HG03575 (cell line): ENCODE results near the gene SHLD1.
A peak's percentile ranks its signal among the peaks of the same experiment; 100 is the strongest.
"Not testable (repeated sequence)": the region's sequence is repeated elsewhere in the genome, so short reads cannot be mapped to it uniquely, and the experiment has no call there.

ENCODE experiments used
- ATAC-seq: cut with Tn5 transposase; IDR thresholded peaks from one replicate; pipeline ENCODE4 v1.9.1; 2021; ENCODE audit not compliant: unreplicated experiment, insufficient number of reproducible peaks, low FRiP score; ENCODE audit errors: extremely low read depth

SHLD1 gene

DNA sequence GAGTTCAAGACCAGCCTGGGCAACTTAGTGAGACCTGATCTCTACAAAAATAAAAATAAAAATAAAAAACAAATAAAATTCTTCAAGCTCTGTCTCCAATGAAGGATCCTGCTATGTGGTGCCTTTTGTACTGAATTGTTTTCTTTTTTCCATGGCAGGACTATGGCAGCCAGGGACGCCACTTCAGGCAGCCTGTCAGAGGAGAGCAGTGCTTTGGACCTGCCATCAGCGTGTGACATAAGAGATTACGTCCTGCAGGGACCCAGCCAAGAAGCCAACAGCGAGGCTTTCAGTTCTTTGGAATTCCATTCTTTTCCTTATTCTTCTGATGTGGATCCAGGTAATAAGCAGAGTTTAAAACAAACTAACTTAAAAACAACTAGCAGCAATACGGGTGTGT lies 22.5 kb downstream of the SHLD1 start:
- no peak for ATAC-seq

DNA sequence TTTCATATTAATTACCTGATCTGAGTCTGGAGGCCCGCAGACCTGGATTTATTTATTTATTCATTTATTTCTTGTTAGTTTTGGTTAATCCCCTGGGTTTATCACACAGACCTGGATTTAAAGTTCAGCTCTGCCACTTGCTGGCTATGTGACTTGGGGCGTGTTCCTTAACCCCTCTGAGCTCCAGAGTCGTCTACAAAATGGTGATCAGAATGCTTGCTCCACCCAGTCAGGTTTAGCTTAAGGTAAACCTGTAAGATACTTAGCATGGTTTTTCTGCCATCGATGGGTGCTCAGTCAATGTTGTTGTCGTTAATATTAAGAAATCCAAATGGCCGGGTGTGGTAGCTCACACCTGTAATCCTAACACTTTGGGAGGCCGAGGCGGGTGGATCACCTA lies 23.4 kb downstream of the SHLD1 start:
- ATAC-seq = no peak

DNA sequence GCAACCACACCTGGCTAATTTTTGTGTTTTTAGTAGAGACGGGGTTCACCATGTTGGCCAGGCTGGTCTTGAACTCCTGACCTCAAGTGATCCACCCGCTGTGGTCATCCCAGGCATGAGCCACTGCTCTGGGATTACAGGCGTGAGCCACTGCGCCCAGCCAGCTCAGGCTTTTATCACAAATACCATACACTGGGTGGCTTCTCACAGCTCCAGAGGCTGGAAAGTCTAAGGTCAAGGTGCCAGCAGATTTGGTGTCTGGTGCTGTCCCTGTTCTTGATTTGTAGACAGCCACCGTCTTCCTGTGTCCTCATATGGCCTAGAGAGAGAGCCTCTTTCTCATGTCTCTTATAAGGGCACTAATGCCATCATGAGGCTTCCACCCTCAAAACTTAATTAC lies 25.9 kb downstream of the SHLD1 start:
- ATAC-seq = no peak

DNA sequence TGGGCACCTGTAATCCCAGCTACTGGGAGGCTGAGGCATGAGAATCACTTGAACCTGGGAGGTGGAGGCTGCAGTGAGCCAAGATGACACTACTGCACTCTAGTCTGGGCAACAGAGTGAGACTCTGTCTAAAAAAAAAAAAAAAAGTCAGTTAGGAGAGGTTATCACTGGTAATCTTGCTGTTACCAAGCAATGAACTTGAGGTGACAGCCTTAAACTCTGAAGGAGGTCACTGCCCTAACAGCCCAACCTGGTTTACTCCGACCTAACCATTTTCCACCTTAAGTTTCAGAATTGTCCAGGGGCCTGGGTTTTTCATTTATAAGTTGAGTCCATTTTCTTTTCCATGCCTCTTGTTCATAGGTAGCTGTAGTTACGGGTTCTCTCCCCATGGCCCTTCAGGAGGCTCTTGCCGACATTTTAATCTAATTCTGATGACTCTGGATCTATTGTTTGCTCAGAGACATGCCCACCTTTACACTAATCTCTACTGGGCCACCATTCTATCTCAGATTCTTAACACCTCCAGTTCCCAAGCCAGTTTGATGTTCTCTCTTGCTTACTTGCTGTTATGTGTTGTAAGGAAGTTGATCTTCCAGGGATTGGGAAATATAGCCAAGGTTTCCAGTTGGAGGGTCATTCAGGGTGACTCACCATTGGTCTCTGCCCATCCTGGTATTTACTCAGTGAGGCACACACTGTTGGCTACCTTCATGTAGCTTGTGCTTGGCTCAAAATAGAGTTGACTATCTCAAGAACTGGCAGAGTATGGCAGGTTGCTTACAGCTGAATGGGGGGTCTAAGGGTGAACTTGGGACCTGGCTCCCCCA lies 29.1 kb downstream of the SHLD1 start:
- ATAC-seq = no peak

GRCh38 chr20:5780846-5781217 lies 30.6 kb downstream of the SHLD1 start:
- ATAC-seq = no peak

GRCh38 chr20:5781367-5781766 lies 31.2 kb downstream of the SHLD1 start:
- ATAC-seq = not testable (repeated sequence)

- ATAC-seq = no peak
Measured at GRCh38 chr20:5781798-5782750, 31.9 kb downstream of the SHLD1 start.

DNA sequence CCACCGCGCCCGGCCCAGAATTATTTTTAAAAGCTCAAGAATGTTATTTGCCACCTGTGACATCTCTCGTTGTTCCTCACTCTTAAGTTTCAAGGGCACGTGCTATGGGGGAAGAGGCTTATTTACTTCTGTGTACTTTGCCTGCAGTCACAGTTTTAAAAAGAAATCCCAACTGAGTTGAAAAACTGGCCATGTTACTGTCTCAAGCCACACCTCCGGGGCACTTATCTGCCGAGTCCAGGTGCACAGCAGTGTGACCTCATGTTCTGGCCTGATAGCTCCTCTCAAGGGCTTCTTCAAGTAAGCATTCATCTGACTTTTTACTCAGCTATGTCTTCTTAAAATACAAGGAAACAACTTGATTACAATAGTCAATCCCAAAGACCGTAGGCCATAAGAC lies 34.5 kb downstream of the SHLD1 start:
- ATAC-seq = no peak

GRCh38 chr20:5785146-5785545 lies 34.9 kb downstream of the SHLD1 start:
- ATAC-seq = no peak

DNA sequence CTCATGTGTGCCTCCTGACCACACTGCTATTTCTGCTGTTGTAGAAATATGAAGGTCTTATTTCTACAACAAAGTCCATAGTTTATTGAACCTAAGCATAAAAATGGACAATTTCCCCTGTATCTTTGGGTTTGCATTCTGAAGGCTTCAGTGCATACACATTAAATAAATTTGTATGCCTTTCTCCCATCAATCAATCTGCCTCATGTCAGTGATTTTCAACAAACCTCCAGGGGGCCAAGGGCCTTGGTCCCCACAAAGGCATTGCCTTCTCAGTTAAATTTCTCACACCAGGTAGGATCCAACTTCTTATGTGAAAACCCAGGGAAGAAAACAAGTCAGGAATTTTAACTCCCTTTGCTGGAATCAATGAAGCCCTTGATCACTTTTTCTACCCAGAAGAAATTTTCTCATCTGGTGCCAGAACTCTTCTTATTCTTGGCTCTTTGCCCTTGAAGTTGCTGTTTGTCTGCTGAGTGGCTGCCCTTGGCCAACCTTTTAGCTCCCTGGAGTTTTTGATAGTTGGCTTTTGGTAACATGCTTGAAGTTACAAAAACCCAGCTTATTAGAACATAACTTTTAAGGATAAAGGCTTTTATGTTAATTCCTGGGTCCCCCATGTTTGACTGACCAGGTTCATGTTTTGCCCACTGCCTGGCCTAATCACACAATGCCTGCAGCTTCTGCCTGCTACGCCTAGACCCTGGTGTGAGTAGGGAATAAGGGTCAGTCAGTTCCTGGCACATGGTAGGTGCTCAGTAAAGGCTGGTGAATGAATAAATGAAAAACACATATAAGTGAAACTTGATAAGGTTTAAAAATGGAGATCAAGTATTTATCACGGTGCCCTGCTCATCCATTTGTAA lies 37.0 kb downstream of the SHLD1 start:
- ATAC-seq = no peak

DNA sequence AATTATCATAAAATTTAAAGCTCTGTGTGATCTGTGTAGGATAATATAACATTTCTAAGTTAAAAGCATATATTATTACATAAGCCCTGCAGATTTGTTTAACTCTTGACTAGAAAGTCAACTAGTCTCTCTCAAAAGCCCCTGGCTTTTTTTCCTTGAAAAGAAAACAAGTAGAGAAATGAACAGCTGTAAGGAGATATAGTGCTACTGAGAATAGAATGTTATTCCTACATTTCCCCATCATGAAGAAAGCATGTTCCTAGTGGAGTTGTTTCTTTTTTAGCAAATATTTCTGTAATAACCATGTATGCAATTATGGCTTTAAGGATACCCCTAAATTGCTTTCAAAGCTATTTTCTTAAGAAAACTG lies 37.6 kb downstream of the SHLD1 start:
- no peak for ATAC-seq

- peak; percentile 83 for ATAC-seq
Measured at GRCh38 chr20:5788385-5788895, 38.2 kb downstream of the SHLD1 start.

DNA sequence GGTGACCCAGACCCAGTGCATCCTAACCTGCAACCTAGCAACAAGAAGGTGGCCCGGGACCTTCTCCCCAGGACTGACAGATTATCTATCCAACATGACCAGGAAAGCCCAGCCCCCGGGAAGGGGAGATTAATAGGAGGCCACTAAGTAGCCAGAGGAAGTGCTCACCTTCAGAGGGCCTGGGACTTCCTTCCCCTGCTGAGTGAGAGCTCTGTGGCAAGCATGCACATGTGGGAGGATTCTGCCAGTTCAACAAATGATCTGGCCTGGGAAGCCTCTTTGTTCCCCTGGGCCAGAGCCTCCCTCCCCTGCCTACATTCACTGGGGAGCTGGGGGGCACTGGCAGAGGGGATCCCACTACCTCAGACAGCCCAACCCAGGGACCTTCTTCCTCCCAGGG lies 39.6 kb downstream of the SHLD1 start:
- ATAC-seq = no peak

DNA sequence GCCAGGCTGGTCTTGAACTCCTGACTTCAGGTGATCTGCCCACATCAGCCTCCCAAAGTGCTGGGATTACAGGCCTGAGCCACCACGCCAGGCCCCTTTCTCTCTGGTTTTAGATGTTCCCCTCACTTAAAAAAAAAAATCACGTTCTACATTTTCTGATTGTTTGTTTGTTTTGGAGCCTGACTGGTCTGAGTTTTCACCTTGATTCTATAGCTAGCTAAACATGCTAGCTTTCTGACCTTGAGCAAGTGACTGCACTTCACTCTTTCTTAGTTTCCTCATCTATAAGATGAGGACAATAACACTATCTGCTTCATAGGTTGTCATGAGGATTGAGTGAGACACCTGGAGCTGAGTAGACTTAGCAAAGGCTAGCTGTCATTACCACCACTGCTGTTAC lies 43.7 kb downstream of the SHLD1 start:
- ATAC-seq = no peak

DNA sequence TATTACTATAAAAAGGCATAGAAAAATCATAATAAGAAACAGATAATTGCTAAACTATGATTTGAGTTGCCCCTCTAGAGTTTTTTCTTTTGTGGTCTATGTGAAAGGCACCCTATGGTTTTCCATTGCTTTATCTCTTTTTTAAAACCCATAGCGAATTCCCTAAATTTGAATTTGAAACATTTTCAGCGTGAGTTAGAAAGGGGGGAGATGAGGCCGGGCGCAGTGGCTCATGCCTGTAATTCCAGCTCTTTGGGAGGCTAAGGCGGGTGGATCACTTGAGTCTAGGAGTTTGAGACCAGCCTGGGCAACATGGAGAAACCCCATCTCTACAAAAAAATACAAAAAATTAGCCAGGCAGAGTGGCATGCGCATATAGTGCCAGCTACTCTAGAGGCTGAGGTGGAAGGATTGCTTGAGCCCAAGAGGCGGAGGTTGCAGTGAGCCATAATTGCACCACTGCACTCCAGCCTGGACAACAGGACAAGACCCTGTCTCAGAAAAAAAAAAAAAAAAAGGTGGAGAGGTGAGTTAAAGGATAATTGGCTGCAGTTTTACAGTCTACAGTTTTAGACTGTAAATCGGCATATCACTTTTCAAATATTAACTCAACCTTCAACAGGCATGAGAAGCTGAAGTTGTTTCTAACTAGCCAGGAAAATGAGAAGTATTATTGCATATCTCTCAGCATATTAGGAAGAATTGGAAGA lies 46.3 kb downstream of the SHLD1 start:
- ATAC-seq = no peak

GRCh38 chr20:5797165-5797564 lies 47.0 kb downstream of the SHLD1 start:
- ATAC-seq = no peak

- ATAC-seq = peak; percentile 90
Measured at GRCh38 chr20:5797843-5798462, 47.8 kb downstream of the SHLD1 start.

DNA sequence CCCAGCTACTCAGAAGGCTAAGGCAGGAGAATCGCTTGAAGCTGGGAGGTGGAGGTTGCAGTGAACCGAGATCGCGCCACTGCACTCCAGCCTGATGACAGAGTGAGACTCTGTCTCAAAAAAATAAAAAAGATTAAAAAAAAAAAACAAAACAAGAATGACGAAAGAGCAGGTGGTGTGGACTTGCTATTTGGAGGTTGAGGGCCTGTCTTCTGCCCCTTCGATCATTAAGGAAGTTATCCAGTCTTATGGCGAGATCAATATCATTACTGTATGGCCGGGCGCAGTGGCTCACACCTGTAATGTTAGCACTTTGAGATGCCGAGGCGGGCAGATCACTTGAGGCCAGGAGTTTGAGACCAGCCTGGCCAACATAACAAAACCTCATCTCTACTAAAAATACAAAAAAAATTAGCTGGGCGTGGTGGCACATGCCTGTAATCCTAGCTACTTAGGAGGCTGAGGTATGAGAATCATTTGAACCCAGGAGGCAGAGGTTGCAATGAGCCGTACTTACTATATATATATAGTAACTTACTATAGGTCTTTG lies 53.6 kb downstream of the SHLD1 start:
- not testable (repeated sequence) for ATAC-seq
